A549 treated with Hydrocortisone at 1 μM for 4 hours (cell line): Measurements from ENCODE around the gene PRR22. TPM values are rescaled to one million over a fixed set of nuclear protein-coding genes. Genes with fewer than 3 reads are reported as not detected.

Experiments used
- total RNA-seq: library from RNA; stranded (reverse); fragments of 200-300 nt; extraction: Qiagen RNA extraction; gene quantifications from 5 replicates; pipeline ENCODE4 v1.2.3, GENCODE V29; 2022

The PRR22 gene
- 1.3 to 2.8 TPM (median 2.4 TPM) in 5 replicates for total RNA-seq

GRCh38 chr19:5784581-5785147, at the start of gene PRR22:
PRR22 (minus strand) TSS chr19:5784746; CDS start chr19:5784660, 86 bp downstream.

GRCh38 chr19:5804516-5805461, 20.2 kb upstream of the PRR22 start, which contains the start of gene NRTN:
NRTN (plus strand) TSS chr19:5805067; CDS start chr19:5824166, 19,099 bp downstream.

GRCh38 chr19:5790559-5791520, 6.3 kb upstream of the PRR22 start, which contains the start of gene DUS3L:
DUS3L (minus strand) TSS chr19:5791163; CDS start chr19:5791141, 22 bp downstream.

Other genes starting within 250 kb of the PRR22 start
- gene TINCR, start 216.8 kb downstream of the PRR22 start, total RNA-seq = 2.5 to 3.1 TPM (median 2.8 TPM) in 5 replicates
- gene SAFB2, start 162.0 kb downstream of the PRR22 start, total RNA-seq = 32.5 to 36.1 TPM (median 33.8 TPM) in 5 replicates
- 48.8 to 62.9 TPM (median 51.8 TPM) in 5 replicates for gene SAFB, start 161.7 kb downstream of the PRR22 start, total RNA-seq
- 42.9 to 71.6 TPM (median 67.7 TPM) in 5 replicates for gene MICOS13, start 104.2 kb downstream of the PRR22 start, total RNA-seq
- gene HSD11B1L, start 103.7 kb downstream of the PRR22 start, total RNA-seq = 3.7 to 5.7 TPM (median 4.5 TPM) in 5 replicates
- 626 to 897 TPM (median 766 TPM) in 5 replicates for gene RPL36, start 94.5 kb downstream of the PRR22 start, total RNA-seq
- gene LONP1, start 64.6 kb downstream of the PRR22 start, total RNA-seq = 55.4 to 58.6 TPM (median 57.8 TPM) in 5 replicates
- gene CATSPERD, start 64.1 kb downstream of the PRR22 start, total RNA-seq = 0.03 TPM in 2 of 5 replicates, not detected in the others
- gene DUS3L, start 6.4 kb upstream of the PRR22 start, total RNA-seq = 26.8 to 30.4 TPM (median 28.9 TPM) in 5 replicates
- gene NRTN, start 20.3 kb upstream of the PRR22 start, total RNA-seq = 0.55 to 1.4 TPM (median 1.2 TPM) in 5 replicates
- not detected in 5 replicates for gene FUT6, start 55.0 kb upstream of the PRR22 start, total RNA-seq
- 0.05 to 0.06 TPM in 2 of 5 replicates, not detected in the others for gene FUT3, start 66.7 kb upstream of the PRR22 start, total RNA-seq
- gene FUT5, start 85.8 kb upstream of the PRR22 start, total RNA-seq = not detected in 5 replicates
- gene NDUFA11, start 119.0 kb upstream of the PRR22 start, total RNA-seq = 181 to 306 TPM (median 282 TPM) in 5 replicates
- 0.34 to 0.62 TPM (median 0.58 TPM) in 5 replicates for gene VMAC, start 120.1 kb upstream of the PRR22 start, total RNA-seq
- gene CAPS, start 129.5 kb upstream of the PRR22 start, total RNA-seq = 0.74 to 1.9 TPM (median 1.4 TPM) in 5 replicates
- 38.4 to 44.0 TPM (median 40.2 TPM) in 5 replicates for gene RANBP3, start 193.4 kb upstream of the PRR22 start, total RNA-seq